SK-N-SH (cell line): ENCODE results near the gene HMOX1. TPM values are rescaled to one million over a fixed set of nuclear protein-coding genes. Genes with fewer than 3 reads are reported as not detected.

Source experiments
- CTCF ChIA-PET: fragments of 300-600, 350-600 bp; formaldehyde crosslinking; extraction: SDS; loops from one replicate; lab custom pipeline; 2021; lab: Yijun Ruan, JAX
- POLR2A ChIA-PET: fragments of 350-600 bp; sonication (Branson Sonifier 250); formaldehyde crosslinking; extraction: SDS; loops from one replicate; lab custom pipeline; 2020; ENCODE audit warnings: antibody characterized with exemption, inconsistent platforms; lab: Yijun Ruan, JAX
- DNase-seq: peaks from one replicate; pipeline ENCODE4 v3.0.0; 2012
- H2AFZ ChIP-seq: fragments of 200-600 bp; sonication (generic); 2 replicates; pipeline ENCODE4 v1.8.1; 2016; ENCODE audit warnings: antibody characterized with exemption, mild to moderate bottlenecking, low read depth
- H3F3A ChIP-seq: fragments of 200-600 bp; sonication (generic); replicated peaks from 2 replicates; pipeline ENCODE3; 2016; ENCODE audit warnings: antibody characterized with exemption, mild to moderate bottlenecking; ENCODE audit not compliant: insufficient read depth
- H3K27ac ChIP-seq, 2 experiments: fragments of 200-500 bp in 1 of 2; fragments of 200-600 bp in 1 of 2; sonication (Bioruptor generic) in 1 of 2; sonication (generic), shearing (Covaris generic) in 1 of 2; 2 replicates each; pipeline versions ENCODE4 v1.5.1 to v1.6.1; 2014 to 2016; ENCODE audit warnings: low read depth in 2 of 2, inconsistent platforms in 1 of 2, low read length in 1 of 2, mild to moderate bottlenecking in 1 of 2, mixed read lengths in 1 of 2
- H3K27me3 ChIP-seq: fragments of 200-600 bp; sonication (generic), shearing (Covaris generic); 2 replicates; pipeline ENCODE4 v1.6.1; 2016; ENCODE audit warnings: mixed run types; ENCODE audit not compliant: insufficient read depth
- H3K36me3 ChIP-seq, 2 experiments: fragments of 200-500 bp in 1 of 2; fragments of 200-600 bp in 1 of 2; sonication (Bioruptor generic) in 1 of 2; sonication (generic) in 1 of 2; replicated peaks in 1 of 2; 2 replicates each; pipeline versions ENCODE3 to v1.5.1; 2014 to 2016; ENCODE audit warnings: low read length in 1 of 2, mild to moderate bottlenecking in 1 of 2; ENCODE audit not compliant: insufficient read depth in 2 of 2, control insufficient read depth in 1 of 2
- H3K4me1 ChIP-seq, 2 experiments: fragments of 200-500 bp in 1 of 2; fragments of 200-600 bp in 1 of 2; sonication (Bioruptor generic) in 1 of 2; sonication (generic), shearing (Covaris generic) in 1 of 2; 2 replicates each; pipeline versions ENCODE4 v1.5.1 to v1.6.1; 2014 to 2016; ENCODE audit warnings: low read depth in 1 of 2, low read length in 1 of 2, mixed run types in 1 of 2; ENCODE audit not compliant: insufficient read depth in 2 of 2, control insufficient read depth in 1 of 2
- H3K4me2 ChIP-seq: fragments of 200-600 bp; sonication (generic), shearing (Covaris generic); 2 replicates; pipeline ENCODE4 v1.6.1; 2017; ENCODE audit warnings: mixed run types
- H3K4me3 ChIP-seq, 2 experiments: fragments of 200-500 bp in 1 of 2; fragments of 200-600 bp in 1 of 2; sonication (Bioruptor generic) in 1 of 2; sonication (generic), shearing (Covaris generic) in 1 of 2; 2 replicates each; pipeline versions ENCODE4 v1.5.1 to v1.8.1; 2014 to 2016; ENCODE audit warnings: low read depth in 2 of 2, inconsistent platforms in 1 of 2, low read length in 1 of 2, mild to moderate bottlenecking in 1 of 2, mixed read lengths in 1 of 2, moderate library complexity in 1 of 2
- H3K79me2 ChIP-seq: fragments of 200-600 bp; sonication (generic); 2 replicates; pipeline ENCODE4 v1.8.1; 2017; ENCODE audit warnings: mild to moderate bottlenecking; ENCODE audit not compliant: insufficient read depth
- H3K9ac ChIP-seq: fragments of 200-600 bp; sonication (generic); 2 replicates; pipeline ENCODE4 v1.6.1; 2017; ENCODE audit warnings: mixed run types
- H3K9me2 ChIP-seq: fragments of 200-600 bp; sonication (generic); 2 replicates; pipeline ENCODE4 v1.6.1; 2017; ENCODE audit warnings: mixed run types
- H3K9me3 ChIP-seq: fragments of 200-600 bp; sonication (generic); 2 replicates; pipeline ENCODE4 v1.6.1; 2017; ENCODE audit warnings: mixed run types, mild to moderate bottlenecking, moderate library complexity
- H4K20me1 ChIP-seq: fragments of 200-600 bp; sonication (generic); 2 replicates; pipeline ENCODE4 v1.6.1; 2017; ENCODE audit warnings: mild to moderate bottlenecking, mixed run types; ENCODE audit not compliant: insufficient read depth
- CHD2 ChIP-seq: fragments of 150-350 bp; IDR thresholded peaks from 2 replicates; pipeline ENCODE4 v1.6.1; 2018; ENCODE audit warnings: low read length; ENCODE audit not compliant: partially characterized antibody
- EP300 ChIP-seq, 2 experiments: IDR thresholded peaks; 2 replicates each; pipeline versions ENCODE4 v1.4.0 to v1.6.1; 2012; ENCODE audit warnings: borderline replicate concordance in 1 of 2, low read depth in 1 of 2, low read length in 1 of 2
- EZH2phosphoT487 ChIP-seq: fragments of 200-600 bp; sonication (generic); IDR thresholded peaks from 2 replicates; pipeline ENCODE4 v1.6.1; 2017; ENCODE audit warnings: low read depth, mixed run types, mild to moderate bottlenecking, antibody characterized with exemption, moderate library complexity, borderline replicate concordance
- FOSL2 ChIP-seq: IDR thresholded peaks from 2 replicates; pipeline ENCODE4 v1.4.0; 2012; ENCODE audit warnings: low read depth, mild to moderate bottlenecking, moderate library complexity, borderline replicate concordance
- FOXM1 ChIP-seq: IDR thresholded peaks from 2 replicates; pipeline ENCODE4 v1.4.0; 2012; ENCODE audit warnings: low read depth, mild to moderate bottlenecking
- GABPA ChIP-seq: IDR thresholded peaks from 2 replicates; pipeline ENCODE4 v1.4.0; 2012; ENCODE audit warnings: low read depth, mild to moderate bottlenecking
- GATA2 ChIP-seq: sonication (generic); formaldehyde crosslinking; IDR thresholded peaks from 2 replicates; pipeline ENCODE4 v1.5.0; 2020; ENCODE audit warnings: mild to moderate bottlenecking, missing genetic modification reagents
- MEF2A ChIP-seq: IDR thresholded peaks from 2 replicates; pipeline ENCODE4 v1.4.0; 2012; ENCODE audit warnings: low read depth, borderline replicate concordance
- MXI1 ChIP-seq: IDR thresholded peaks from 2 replicates; pipeline ENCODE4 v1.6.1; 2012; ENCODE audit warnings: mild to moderate bottlenecking, low read depth, low read length, improper control_type of control experiment
- POLR2AphosphoS5 ChIP-seq: IDR thresholded peaks from 2 replicates; pipeline ENCODE4 v1.6.1; 2012; ENCODE audit warnings: low read depth, low read length
- RAD21 ChIP-seq: IDR thresholded peaks from 2 replicates; pipeline ENCODE4 v1.6.1; 2012; ENCODE audit warnings: mild to moderate bottlenecking, low read length
- RXRA ChIP-seq: IDR thresholded peaks from 2 replicates; pipeline ENCODE4 v1.4.0; 2012; ENCODE audit warnings: low read depth, mild to moderate bottlenecking, borderline replicate concordance
- SIN3A ChIP-seq: IDR thresholded peaks from 2 replicates; pipeline ENCODE4 v1.6.1; 2012; ENCODE audit warnings: low read depth, mild to moderate bottlenecking, low read length, moderate library complexity, borderline replicate concordance
- WGBS: methylation state at CpG from one replicate; pipeline ENCODE4 v1.1.6; 2017; ENCODE audit warnings: low lambda C conversion rate; 5-methylcytosine and 5-hydroxymethylcytosine counted together
- polyA plus RNA-seq, 3 experiments: library from polyadenylated mRNA; depleted of rRNA; stranded (reverse); fragments of >200 nt; gene quantifications; 2 replicates each; pipeline ENCODE4 v1.2.3, GENCODE V29; 2012
- TF ChIP-seq, protein P1 (sequence below): IDR thresholded peaks from 2 replicates; pipeline ENCODE4 v1.4.0; 2012; ENCODE audit warnings: low read depth, borderline replicate concordance
- TF ChIP-seq, protein P2 (sequence below): IDR thresholded peaks from 2 replicates; pipeline ENCODE4 v1.4.0; 2012; ENCODE audit warnings: low read depth
- TF ChIP-seq, protein P3 (sequence below): IDR thresholded peaks from 2 replicates; pipeline ENCODE4 v1.6.1; 2012; ENCODE audit warnings: mild to moderate bottlenecking, low read depth, low read length, moderate library complexity

Gene HMOX1
- polyA plus RNA-seq, 1 of the 3 experiments (the other 2 are of a cell fraction), result 13.7 TPM

DNA sequence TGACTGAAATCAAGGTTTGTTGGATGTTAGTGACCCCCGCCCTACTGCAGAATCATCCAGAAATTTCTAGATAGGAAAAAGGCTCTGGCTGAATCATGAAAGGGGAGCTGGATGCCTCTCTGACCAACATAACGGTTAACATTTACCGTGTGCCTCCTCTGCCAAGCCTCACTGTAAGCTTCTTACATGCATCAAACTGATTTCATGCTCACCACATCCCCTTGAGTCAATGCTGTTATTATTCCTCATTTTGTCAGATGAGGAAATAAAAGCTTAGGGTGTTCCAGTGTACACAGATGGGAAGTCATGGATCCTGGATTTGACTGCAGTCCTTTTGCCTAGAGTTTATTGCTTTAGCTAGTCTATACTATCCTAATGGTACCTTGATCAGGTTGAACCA, 5.9 kb upstream of the HMOX1 start:
- Histone ChIP-seq H2AFZ (no peak overlapping the region), H3K27ac (no peak overlapping the region), H3K27me3 (no peaks in the 10 kb centered on the region), H3K4me3 (no peak overlapping the region), H3F3A (peaks cover 15% of the 10 kb centered on the region), H3K4me2 (no peak overlapping the region), H3K9me2 (no peaks in the 10 kb centered on the region), H3K36me3 (no peaks in the 10 kb centered on the region), H3K9me3 (no peaks in the 10 kb centered on the region), H4K20me1 (no peaks in the 10 kb centered on the region), H3K9ac (no peak overlapping the region), H3K4me1 (peaks cover 8 to 13% of the 10 kb centered on the region in 2 experiments; a peak in 3 of 4 replicates), H3K79me2 (no peaks in the 10 kb centered on the region)
- TF ChIP-seq CHD2, result no peak
- TF ChIP-seq GATA2 (CRISPR knock-in tag), result no peak
- no peak for TF ChIP-seq EZH2phosphoT487
- TF ChIP-seq EP300 (IDR thresholded peaks at IDR 0.05; ENCODE audit: borderline replicate concordance in 1 of 2, low read depth in 1 of 2, low read length in 1 of 2), result no peak
- no peak for TF ChIP-seq MXI1
- TF ChIP-seq, protein P1, sequence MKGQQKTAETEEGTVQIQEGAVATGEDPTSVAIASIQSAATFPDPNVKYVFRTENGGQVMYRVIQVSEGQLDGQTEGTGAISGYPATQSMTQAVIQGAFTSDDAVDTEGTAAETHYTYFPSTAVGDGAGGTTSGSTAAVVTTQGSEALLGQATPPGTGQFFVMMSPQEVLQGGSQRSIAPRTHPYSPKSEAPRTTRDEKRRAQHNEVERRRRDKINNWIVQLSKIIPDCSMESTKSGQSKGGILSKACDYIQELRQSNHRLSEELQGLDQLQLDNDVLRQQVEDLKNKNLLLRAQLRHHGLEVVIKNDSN, result no peak
- TF ChIP-seq POLR2AphosphoS5, result no peak
- TF ChIP-seq, protein P2, sequence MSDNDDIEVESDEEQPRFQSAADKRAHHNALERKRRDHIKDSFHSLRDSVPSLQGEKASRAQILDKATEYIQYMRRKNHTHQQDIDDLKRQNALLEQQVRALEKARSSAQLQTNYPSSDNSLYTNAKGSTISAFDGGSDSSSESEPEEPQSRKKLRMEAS, result no peak
- no peak for TF ChIP-seq FOSL2
- no peak for TF ChIP-seq RXRA
- no peak for TF ChIP-seq GABPA
- TF ChIP-seq RAD21, result no peak
- no peak for TF ChIP-seq SIN3A
- no peak for TF ChIP-seq FOXM1
- TF ChIP-seq, protein P3, sequence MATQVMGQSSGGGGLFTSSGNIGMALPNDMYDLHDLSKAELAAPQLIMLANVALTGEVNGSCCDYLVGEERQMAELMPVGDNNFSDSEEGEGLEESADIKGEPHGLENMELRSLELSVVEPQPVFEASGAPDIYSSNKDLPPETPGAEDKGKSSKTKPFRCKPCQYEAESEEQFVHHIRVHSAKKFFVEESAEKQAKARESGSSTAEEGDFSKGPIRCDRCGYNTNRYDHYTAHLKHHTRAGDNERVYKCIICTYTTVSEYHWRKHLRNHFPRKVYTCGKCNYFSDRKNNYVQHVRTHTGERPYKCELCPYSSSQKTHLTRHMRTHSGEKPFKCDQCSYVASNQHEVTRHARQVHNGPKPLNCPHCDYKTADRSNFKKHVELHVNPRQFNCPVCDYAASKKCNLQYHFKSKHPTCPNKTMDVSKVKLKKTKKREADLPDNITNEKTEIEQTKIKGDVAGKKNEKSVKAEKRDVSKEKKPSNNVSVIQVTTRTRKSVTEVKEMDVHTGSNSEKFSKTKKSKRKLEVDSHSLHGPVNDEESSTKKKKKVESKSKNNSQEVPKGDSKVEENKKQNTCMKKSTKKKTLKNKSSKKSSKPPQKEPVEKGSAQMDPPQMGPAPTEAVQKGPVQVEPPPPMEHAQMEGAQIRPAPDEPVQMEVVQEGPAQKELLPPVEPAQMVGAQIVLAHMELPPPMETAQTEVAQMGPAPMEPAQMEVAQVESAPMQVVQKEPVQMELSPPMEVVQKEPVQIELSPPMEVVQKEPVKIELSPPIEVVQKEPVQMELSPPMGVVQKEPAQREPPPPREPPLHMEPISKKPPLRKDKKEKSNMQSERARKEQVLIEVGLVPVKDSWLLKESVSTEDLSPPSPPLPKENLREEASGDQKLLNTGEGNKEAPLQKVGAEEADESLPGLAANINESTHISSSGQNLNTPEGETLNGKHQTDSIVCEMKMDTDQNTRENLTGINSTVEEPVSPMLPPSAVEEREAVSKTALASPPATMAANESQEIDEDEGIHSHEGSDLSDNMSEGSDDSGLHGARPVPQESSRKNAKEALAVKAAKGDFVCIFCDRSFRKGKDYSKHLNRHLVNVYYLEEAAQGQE, result no peak
- TF ChIP-seq MEF2A, result no peak
- no peak for DNase-seq
- POLR2A ChIA-PET, result no interaction called here
- WGBS, result 87% methylated on average over 3 of the region's 3 CpGs
- CTCF ChIA-PET, result interaction anchor here (1.0 to 1.6 kb wide), 3 partner anchors 14 to 56 kb away, joined by 5 read pairs; no protein-coding TSS in a partner anchor
